Cardiac muscle cell (in vitro differentiated cells and primary cell): Measurements from ENCODE around the gene FBXO34. TPM values are rescaled to one million over a fixed set of nuclear protein-coding genes. Genes with fewer than 3 reads are reported as not detected.
A peak's percentile ranks its signal among the peaks of the same experiment; 100 is the strongest.
"Not testable (repeated sequence)": the region's sequence is repeated elsewhere in the genome, so short reads cannot be mapped to it uniquely, and the experiment has no call there.

Source experiments
- DNase-seq, 2 donors: peaks; one replicate each; pipeline versions ENCODE4 v3.0.0 to v3.0.0-alpha.2; 2010 to 2017; ENCODE audit warnings: low read depth in 1 of 2, low spot score in 1 of 2
- H3K27ac ChIP-seq: fragments of 200-600 bp; sonication (generic); 2 replicates; pipeline ENCODE4 v1.5.1; 2016
- H3K27me3 ChIP-seq: fragments of 200-600 bp; sonication (generic); 2 replicates; pipeline ENCODE4 v1.6.0; 2016; ENCODE audit warnings: control low read depth
- H3K36me3 ChIP-seq: fragments of 200-600 bp; sonication (generic); 2 replicates; pipeline ENCODE4 v1.5.1; 2016; ENCODE audit warnings: control low read depth
- H3K4me1 ChIP-seq: fragments of 200-600 bp; sonication (generic); 2 replicates; pipeline ENCODE4 v1.8.1; 2017; ENCODE audit warnings: low read depth, mild to moderate bottlenecking, mixed run types
- H3K4me3 ChIP-seq: fragments of 200-600 bp; sonication (generic); 2 replicates; pipeline ENCODE4 v1.5.1; 2016; ENCODE audit warnings: mild to moderate bottlenecking
- H3K9me3 ChIP-seq: fragments of 200-600 bp; sonication (generic); 2 replicates; pipeline ENCODE4 v1.5.1; 2017; ENCODE audit warnings: low read depth, mild to moderate bottlenecking, control low read depth
- CTCF ChIP-seq: IDR thresholded peaks from 2 replicates; pipeline ENCODE4 v1.5.1; 2012; ENCODE audit warnings: low read depth, mild to moderate bottlenecking, low read length
- polyA plus RNA-seq: library from polyadenylated mRNA; unstranded; fragments of >200 nt; fragmentation: Nextera tagmentation; extraction: Ambion mirVana; gene quantifications from 2 replicates; pipeline ENCODE4 v1.2.1, GENCODE V29; 2016
- total RNA-seq: library from RNA; depleted of rRNA; stranded (reverse); fragments of >200 nt; gene quantifications from 2 replicates; pipeline ENCODE4 v1.2.3, GENCODE V29; 2016

Gene FBXO34
- total and polyA plus RNA-seq, 2 experiments from 2014 or later = 19.2 to 21.1 TPM

GRCh38 chr14:55336691-55337090 is 65.5 kb downstream of the FBXO34 start:
- Histone ChIP-seq H3K36me3 (no peaks in the 10 kb centered on the region), H3K4me3 (no peak overlapping the region), H3K27ac (no peak overlapping the region), H3K27me3 (no peaks in the 10 kb centered on the region), H3K9me3 (no peaks in the 10 kb centered on the region), H3K4me1 (peaks cover 14% of the 10 kb centered on the region)
- no peak for DNase-seq
- TF ChIP-seq CTCF = no peak

DNA sequence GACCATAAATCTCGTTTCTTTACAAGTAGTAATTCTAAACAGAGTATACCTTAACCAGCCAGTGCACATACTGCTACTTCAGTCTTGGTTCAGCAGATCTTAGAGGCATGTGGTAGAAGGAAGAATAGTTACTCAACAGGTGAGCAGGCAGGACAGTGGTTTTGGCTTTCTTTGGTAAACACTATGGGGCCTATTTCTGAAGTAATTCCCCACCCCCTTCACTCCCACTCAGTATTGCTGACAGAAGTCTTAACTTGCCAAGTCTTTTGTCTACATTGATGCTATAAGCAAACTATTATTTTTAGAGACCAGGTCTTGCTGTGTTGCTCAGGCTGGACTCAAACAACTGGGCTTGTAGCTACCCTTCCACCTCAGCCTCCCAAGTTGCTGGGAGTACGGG is 68.5 kb downstream of the FBXO34 start:
- peak in 1 of 2 donors; percentile 9 for DNase-seq
- TF ChIP-seq CTCF = no peak
- no peaks in the 10 kb centered on the region for H3K27me3 ChIP-seq
- no peaks in the 10 kb centered on the region for H3K36me3 ChIP-seq
- H3K4me3 ChIP-seq = no peak overlapping the region
- no peaks in the 10 kb centered on the region for H3K9me3 ChIP-seq
- peaks cover 10% of the 10 kb centered on the region for H3K4me1 ChIP-seq
- H3K27ac ChIP-seq = no peak overlapping the region

GRCh38 chr14:55340482-55340881 is 69.3 kb downstream of the FBXO34 start:
- no peak overlapping the region for H3K27ac ChIP-seq
- DNase-seq = no peak
- TF ChIP-seq CTCF = no peak
- H3K36me3 ChIP-seq = no peaks in the 10 kb centered on the region
- H3K4me3 ChIP-seq = no peak overlapping the region
- H3K4me1 ChIP-seq = peaks cover 10% of the 10 kb centered on the region
- no peaks in the 10 kb centered on the region for H3K27me3 ChIP-seq
- no peaks in the 10 kb centered on the region for H3K9me3 ChIP-seq

DNA sequence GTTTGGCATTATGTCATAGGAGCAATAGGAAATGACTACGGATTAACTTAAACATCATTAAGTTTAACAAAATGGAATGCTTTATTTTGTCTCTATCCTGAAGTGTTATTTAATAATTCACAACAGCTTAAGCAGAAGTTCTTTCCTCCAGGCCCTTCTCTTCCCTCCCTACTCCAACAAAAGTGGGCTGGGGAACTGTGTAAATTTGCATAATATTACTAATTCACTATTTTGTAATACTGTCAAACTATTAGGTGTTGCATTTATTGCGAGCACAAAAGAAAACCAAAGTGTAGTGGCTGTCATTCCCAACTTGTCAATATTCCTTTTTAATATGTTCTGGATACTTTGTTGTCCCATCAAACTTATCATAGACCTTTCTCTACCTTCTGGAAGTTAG is 70.6 kb downstream of the FBXO34 start:
- Histone ChIP-seq H3K4me1 (peaks cover 10% of the 10 kb centered on the region), H3K36me3 (no peaks in the 10 kb centered on the region), H3K4me3 (no peak overlapping the region), H3K27me3 (no peaks in the 10 kb centered on the region), H3K9me3 (no peaks in the 10 kb centered on the region), H3K27ac (no peak overlapping the region)
- DNase-seq = no peak
- no peak for TF ChIP-seq CTCF

DNA sequence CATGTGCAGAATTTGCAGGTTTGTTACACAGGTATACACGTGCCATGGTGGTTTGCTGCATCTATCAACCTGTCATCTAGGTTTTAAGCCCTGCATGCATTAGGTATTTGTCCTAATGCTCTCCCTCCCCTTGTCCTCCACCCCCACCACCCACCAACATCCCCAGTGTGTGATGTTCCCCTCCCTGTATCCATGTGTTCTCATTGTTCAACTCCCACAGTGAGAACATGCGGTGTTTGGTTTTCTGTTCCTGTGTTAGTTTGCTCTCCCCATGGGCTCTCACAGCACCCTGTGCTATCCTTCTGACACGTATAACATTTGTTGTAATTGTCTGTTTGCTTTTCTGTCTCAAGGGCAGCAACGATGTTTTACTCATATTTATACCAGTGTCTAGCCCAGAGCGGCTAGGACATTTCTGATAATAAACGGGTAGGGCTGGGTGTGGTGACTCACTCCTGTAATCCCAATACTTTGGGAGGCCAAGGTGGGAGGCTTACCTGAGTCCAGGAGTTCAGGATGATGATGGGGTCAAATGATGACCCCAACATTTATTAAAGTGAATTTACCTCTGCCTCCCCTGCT is 73.5 kb downstream of the FBXO34 start:
- H3K36me3 ChIP-seq, DNase-seq, H3K27me3 ChIP-seq, H3K9me3 ChIP-seq, H3K27ac ChIP-seq, H3K4me3 ChIP-seq, H3K4me1 ChIP-seq: not testable (repeated sequence)

DNA sequence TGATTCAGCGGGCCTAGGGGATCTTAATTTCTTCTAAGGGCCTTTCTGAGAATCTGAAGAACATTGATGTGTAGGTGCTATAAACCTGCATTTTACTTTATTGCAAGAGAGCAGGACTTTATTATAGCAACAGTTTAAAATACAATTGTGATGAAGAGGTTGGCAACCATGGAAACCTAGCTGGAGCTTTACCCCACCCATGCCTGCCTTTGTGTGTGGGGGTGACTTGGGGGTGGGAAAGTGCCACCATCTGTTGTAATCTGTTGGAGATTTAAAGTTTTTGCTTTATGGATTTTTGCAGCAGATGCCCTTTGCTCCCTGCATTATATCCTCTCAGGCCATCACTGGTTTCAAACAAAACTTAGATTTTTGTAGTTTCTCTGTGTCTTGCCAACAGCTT is 75.8 kb downstream of the FBXO34 start:
- no peak overlapping the region for H3K4me3 ChIP-seq
- no peak overlapping the region for H3K27ac ChIP-seq
- no peak for DNase-seq

More for the DNA sequence above, 75.8 kb downstream of the FBXO34 start:
- no peaks in the 10 kb centered on the region for H3K27me3 ChIP-seq
- TF ChIP-seq CTCF = no peak
- H3K36me3 ChIP-seq = no peaks in the 10 kb centered on the region
- H3K4me1 ChIP-seq = peaks cover 10% of the 10 kb centered on the region
- H3K9me3 ChIP-seq = no peaks in the 10 kb centered on the region
